Tongue (tissue), 2 donors: ENCODE measurements around the gene NLRP5. TPM values are rescaled to one million over a fixed set of nuclear protein-coding genes. Genes with fewer than 3 reads are reported as not detected.

Experiments
- small RNA-seq: library from RNA; depleted of rRNA; stranded (forward); fragments of <200 nt; gene quantifications from one replicate; pipeline ENCODE3, GENCODE V24; 2014; ENCODE audit warnings: low replicate concordance
- total RNA-seq: library from RNA; depleted of rRNA; stranded (reverse); fragments of >200 nt; gene quantifications from one replicate; pipeline ENCODE4 v1.2.3, GENCODE V29; 2014

The NLRP5 gene
- total RNA-seq, 1 donor from 2014 or later, result not detected

Small RNAs within 50 kb of the gene (small RNA-seq; reads per million reads assigned to genes)
- gene RF00019, result not detected

Other genes starting within 250 kb of the NLRP5 start
- gene NLRP9, start 248.4 kb upstream of the NLRP5 start, total RNA-seq, result not detected
- gene RFPL4A, start 227.7 kb upstream of the NLRP5 start, total RNA-seq, result 2.5 TPM
- gene RFPL4AL1, start 217.7 kb upstream of the NLRP5 start, total RNA-seq, result not detected
- not detected for gene NLRP11, start 154.8 kb upstream of the NLRP5 start, total RNA-seq
- gene NLRP4, start 150.2 kb upstream of the NLRP5 start, total RNA-seq, result not detected
- gene NLRP13, start 54.4 kb upstream of the NLRP5 start, total RNA-seq, result not detected
- gene NLRP8, start 38.9 kb upstream of the NLRP5 start, total RNA-seq, result not detected
- 21.8 TPM for gene ZNF787, start 134.5 kb downstream of the NLRP5 start, total RNA-seq
- gene ZNF444, start 154.5 kb downstream of the NLRP5 start, total RNA-seq, result 8.0 TPM
- gene GALP, start 189.2 kb downstream of the NLRP5 start, total RNA-seq, result not detected
- gene ZSCAN5B, start 211.0 kb downstream of the NLRP5 start, total RNA-seq, result not detected
- not detected for gene ZSCAN5C, start 215.5 kb downstream of the NLRP5 start, total RNA-seq